HepG2 (cell line): ENCODE data around the gene ZCCHC3. TPM values are rescaled to one million over a fixed set of nuclear protein-coding genes. Genes with fewer than 3 reads are reported as not detected.

Experiments
- AKAP8 ChIP-seq: sonication (generic); formaldehyde crosslinking; IDR thresholded peaks from 2 replicates; pipeline ENCODE4 v1.5.1; 2020; ENCODE audit warnings: mild to moderate bottlenecking, missing genetic modification reagents
- FOXM1 ChIP-seq: sonication (generic); formaldehyde crosslinking; IDR thresholded peaks from 2 replicates; pipeline ENCODE4 v1.5.0; 2020; ENCODE audit warnings: missing genetic modification reagents
- GLI4 ChIP-seq: sonication (generic); formaldehyde crosslinking; IDR thresholded peaks from 2 replicates; pipeline ENCODE4 v1.5.1; 2020; ENCODE audit warnings: missing genetic modification reagents, mild to moderate bottlenecking, moderate library complexity, borderline replicate concordance
- MZF1 ChIP-seq: sonication (generic); formaldehyde crosslinking; IDR thresholded peaks from 2 replicates; pipeline ENCODE4 v1.8.1; 2023; ENCODE audit warnings: mild to moderate bottlenecking, missing genetic modification reagents, borderline replicate concordance
- NRL ChIP-seq: sonication (generic); formaldehyde crosslinking; IDR thresholded peaks from 2 replicates; pipeline ENCODE4 v1.5.0; 2020; ENCODE audit warnings: missing genetic modification reagents, mild to moderate bottlenecking, moderate library complexity, borderline replicate concordance
- PAX8 ChIP-seq: sonication (generic); formaldehyde crosslinking; IDR thresholded peaks from 2 replicates; pipeline ENCODE4 v1.8.0; 2022; ENCODE audit warnings: mild to moderate bottlenecking, missing genetic modification reagents, borderline replicate concordance
- SMAD3 ChIP-seq: sonication (generic); formaldehyde crosslinking; IDR thresholded peaks from 2 replicates; pipeline ENCODE4 v1.4.0; 2020; ENCODE audit warnings: missing genetic modification reagents
- TARDBP ChIP-seq: sonication (generic); formaldehyde crosslinking; IDR thresholded peaks from 2 replicates; pipeline ENCODE4 v1.8.0; 2022; ENCODE audit warnings: mild to moderate bottlenecking, missing genetic modification reagents
- TBL1XR1 ChIP-seq: fragments of 150-350 bp; IDR thresholded peaks from 2 replicates; pipeline ENCODE4 v1.6.1; 2014; ENCODE audit warnings: borderline replicate concordance, low read length; ENCODE audit not compliant: partially characterized antibody
- TP53 ChIP-seq: sonication (generic); formaldehyde crosslinking; conservative IDR thresholded peaks from 2 replicates; pipeline ENCODE4 v1.4.0; 2020; ENCODE audit warnings: missing genetic modification reagents
- ZC3H13 ChIP-seq: sonication (generic); formaldehyde crosslinking; IDR thresholded peaks from 2 replicates; pipeline ENCODE4 v1.8.1; 2023; ENCODE audit warnings: mild to moderate bottlenecking, missing genetic modification reagents, moderate library complexity
- ZNF260 ChIP-seq: sonication (generic); formaldehyde crosslinking; IDR thresholded peaks from 2 replicates; pipeline ENCODE4 v1.4.0; 2020; ENCODE audit warnings: missing genetic modification reagents, low read depth, mild to moderate bottlenecking, borderline replicate concordance
- ZNF891 ChIP-seq: sonication (generic); formaldehyde crosslinking; IDR thresholded peaks from 2 replicates; pipeline ENCODE4 v1.5.0; 2020; ENCODE audit warnings: mild to moderate bottlenecking, missing genetic modification reagents
- polyA plus RNA-seq, 8 experiments: library from polyadenylated mRNA; depleted of rRNA in 3 of 8; stranded (reverse) in 7 of 8; unstranded in 1 of 8; fragments of >200 nt; fragmentation: Illumina TruSeq in 4 of 8; extraction: Trizol in 4 of 8; gene quantifications; 2 replicates each; pipeline versions ENCODE4 v1.2.1 to v1.2.3, GENCODE V29; 2011 to 2016; ENCODE audit warnings: low read depth in 4 of 8, missing spikeins in 1 of 8, mixed read lengths in 1 of 8; ENCODE audit not compliant: insufficient read depth in 1 of 8
- total RNA-seq, 5 experiments: library from RNA; depleted of rRNA; stranded (reverse); fragments of >200 nt; fragmentation: Illumina TruSeq; extraction: Trizol; gene quantifications; 2 replicates each; pipeline ENCODE4 v1.2.3, GENCODE V29; 2016; ENCODE audit warnings: low read depth in 1 of 5
- TF ChIP-seq, protein P1 (sequence below): sonication (generic); formaldehyde crosslinking; IDR thresholded peaks from 2 replicates; pipeline ENCODE4 v1.5.1; 2020; ENCODE audit warnings: missing genetic modification reagents, mild to moderate bottlenecking, borderline replicate concordance
- TF ChIP-seq, protein P2 (sequence below), 2 experiments: sonication (generic) in 1 of 2; formaldehyde crosslinking in 1 of 2; IDR thresholded peaks; 2 replicates each; pipeline versions ENCODE4 v1.4.0 to v1.6.1; 2018 to 2020; ENCODE audit warnings: missing genetic modification reagents in 2 of 2, borderline replicate concordance in 1 of 2, low read depth in 1 of 2, mild to moderate bottlenecking in 1 of 2, missing biosample characterization in 1 of 2
- TF ChIP-seq, protein P3 (sequence below): sonication (generic); formaldehyde crosslinking; IDR thresholded peaks from 2 replicates; pipeline ENCODE4 v1.8.1; 2022; ENCODE audit warnings: low read depth, mild to moderate bottlenecking, missing genetic modification reagents

The ZCCHC3 gene
- total and polyA plus RNA-seq, 2 of the 13 experiments (the other 11 are each of a cell fraction or from before 2014, with no cell fraction given), result 46.6 to 63.0 TPM

DNA sequence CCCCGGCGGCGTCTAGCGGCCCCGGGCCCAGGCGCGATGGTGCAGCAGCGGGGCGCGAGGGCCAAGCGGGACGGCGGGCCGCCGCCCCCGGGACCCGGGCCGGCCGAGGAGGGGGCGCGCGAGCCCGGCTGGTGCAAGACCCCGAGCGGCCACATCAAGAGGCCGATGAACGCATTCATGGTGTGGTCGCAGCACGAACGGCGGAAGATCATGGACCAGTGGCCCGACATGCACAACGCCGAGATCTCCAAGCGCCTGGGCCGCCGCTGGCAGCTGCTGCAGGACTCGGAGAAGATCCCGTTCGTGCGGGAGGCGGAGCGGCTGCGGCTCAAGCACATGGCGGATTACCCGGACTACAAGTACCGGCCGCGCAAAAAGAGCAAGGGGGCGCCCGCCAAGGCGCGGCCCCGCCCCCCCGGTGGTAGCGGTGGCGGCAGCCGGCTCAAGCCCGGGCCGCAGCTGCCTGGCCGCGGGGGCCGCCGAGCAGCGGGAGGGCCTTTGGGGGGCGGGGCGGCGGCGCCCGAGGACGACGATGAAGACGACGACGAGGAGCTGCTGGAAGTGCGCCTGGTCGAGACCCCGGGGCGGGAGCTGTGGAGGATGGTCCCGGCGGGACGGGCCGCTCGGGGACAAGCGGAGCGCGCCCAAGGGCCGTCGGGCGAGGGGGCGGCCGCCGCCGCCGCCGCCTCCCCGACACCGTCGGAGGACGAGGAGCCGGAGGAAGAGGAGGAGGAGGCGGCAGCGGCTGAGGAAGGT lies 28.7 kb downstream of the ZCCHC3 start (continued):
- TF ChIP-seq, protein P1, sequence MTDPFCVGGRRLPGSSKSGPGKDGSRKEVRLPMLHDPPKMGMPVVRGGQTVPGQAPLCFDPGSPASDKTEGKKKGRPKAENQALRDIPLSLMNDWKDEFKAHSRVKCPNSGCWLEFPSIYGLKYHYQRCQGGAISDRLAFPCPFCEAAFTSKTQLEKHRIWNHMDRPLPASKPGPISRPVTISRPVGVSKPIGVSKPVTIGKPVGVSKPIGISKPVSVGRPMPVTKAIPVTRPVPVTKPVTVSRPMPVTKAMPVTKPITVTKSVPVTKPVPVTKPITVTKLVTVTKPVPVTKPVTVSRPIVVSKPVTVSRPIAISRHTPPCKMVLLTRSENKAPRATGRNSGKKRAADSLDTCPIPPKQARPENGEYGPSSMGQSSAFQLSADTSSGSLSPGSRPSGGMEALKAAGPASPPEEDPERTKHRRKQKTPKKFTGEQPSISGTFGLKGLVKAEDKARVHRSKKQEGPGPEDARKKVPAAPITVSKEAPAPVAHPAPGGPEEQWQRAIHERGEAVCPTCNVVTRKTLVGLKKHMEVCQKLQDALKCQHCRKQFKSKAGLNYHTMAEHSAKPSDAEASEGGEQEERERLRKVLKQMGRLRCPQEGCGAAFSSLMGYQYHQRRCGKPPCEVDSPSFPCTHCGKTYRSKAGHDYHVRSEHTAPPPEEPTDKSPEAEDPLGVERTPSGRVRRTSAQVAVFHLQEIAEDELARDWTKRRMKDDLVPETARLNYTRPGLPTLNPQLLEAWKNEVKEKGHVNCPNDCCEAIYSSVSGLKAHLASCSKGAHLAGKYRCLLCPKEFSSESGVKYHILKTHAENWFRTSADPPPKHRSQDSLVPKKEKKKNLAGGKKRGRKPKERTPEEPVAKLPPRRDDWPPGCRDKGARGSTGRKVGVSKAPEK, result no peak
- TF ChIP-seq GLI4 (CRISPR knock-in tag) (no peak; the same call in none of the 2 replicates), TBL1XR1 (no peak), AKAP8 (no peak; the same call in 1 of the 2 replicates), ZC3H13 (CRISPR knock-in tag) (peak; percentile 97), SMAD3 (CRISPR knock-in tag) (no peak), ZNF891 (CRISPR knock-in tag) (no peak), TARDBP (no peak; the same call in 1 of the 2 replicates), NRL (no peak), ZNF260 (CRISPR knock-in tag) (no peak), FOXM1 (CRISPR knock-in tag) (0 out of 2 replicates have a peak, but pooled peaks have one; percentile 9), TP53 (no peak), PAX8 (CRISPR knock-in tag) (no peak), MZF1 (no peak)
- TF ChIP-seq, protein P2, sequence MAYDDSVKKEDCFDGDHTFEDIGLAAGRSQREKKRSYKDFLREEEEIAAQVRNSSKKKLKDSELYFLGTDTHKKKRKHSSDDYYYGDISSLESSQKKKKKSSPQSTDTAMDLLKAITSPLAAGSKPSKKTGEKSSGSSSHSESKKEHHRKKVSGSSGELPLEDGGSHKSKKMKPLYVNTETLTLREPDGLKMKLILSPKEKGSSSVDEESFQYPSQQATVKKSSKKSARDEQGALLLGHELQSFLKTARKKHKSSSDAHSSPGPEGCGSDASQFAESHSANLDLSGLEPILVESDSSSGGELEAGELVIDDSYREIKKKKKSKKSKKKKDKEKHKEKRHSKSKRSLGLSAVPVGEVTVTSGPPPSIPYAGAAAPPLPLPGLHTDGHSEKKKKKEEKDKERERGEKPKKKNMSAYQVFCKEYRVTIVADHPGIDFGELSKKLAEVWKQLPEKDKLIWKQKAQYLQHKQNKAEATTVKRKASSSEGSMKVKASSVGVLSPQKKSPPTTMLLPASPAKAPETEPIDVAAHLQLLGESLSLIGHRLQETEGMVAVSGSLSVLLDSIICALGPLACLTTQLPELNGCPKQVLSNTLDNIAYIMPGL (CRISPR knock-in tag; IDR thresholded peaks at IDR 0.05; ENCODE audit: borderline replicate concordance in 1 of 2, low read depth in 1 of 2), result peak in 1 of 2 experiments; percentile 44; a peak in 1 of 4 replicates
- TF ChIP-seq, protein P3, sequence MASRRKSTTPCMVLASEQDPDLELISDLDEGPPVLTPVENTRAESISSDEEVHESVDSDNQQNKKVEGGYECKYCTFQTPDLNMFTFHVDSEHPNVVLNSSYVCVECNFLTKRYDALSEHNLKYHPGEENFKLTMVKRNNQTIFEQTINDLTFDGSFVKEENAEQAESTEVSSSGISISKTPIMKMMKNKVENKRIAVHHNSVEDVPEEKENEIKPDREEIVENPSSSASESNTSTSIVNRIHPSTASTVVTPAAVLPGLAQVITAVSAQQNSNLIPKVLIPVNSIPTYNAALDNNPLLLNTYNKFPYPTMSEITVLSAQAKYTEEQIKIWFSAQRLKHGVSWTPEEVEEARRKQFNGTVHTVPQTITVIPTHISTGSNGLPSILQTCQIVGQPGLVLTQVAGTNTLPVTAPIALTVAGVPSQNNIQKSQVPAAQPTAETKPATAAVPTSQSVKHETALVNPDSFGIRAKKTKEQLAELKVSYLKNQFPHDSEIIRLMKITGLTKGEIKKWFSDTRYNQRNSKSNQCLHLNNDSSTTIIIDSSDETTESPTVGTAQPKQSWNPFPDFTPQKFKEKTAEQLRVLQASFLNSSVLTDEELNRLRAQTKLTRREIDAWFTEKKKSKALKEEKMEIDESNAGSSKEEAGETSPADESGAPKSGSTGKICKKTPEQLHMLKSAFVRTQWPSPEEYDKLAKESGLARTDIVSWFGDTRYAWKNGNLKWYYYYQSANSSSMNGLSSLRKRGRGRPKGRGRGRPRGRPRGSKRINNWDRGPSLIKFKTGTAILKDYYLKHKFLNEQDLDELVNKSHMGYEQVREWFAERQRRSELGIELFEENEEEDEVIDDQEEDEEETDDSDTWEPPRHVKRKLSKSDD (CRISPR knock-in tag), result no peak
